Measurements from ENCODE around the gene CRYGC. TPM values are rescaled to one million over a fixed set of nuclear protein-coding genes. Genes with fewer than 3 reads are reported as not detected.
"Not testable (repeated sequence)": the region's sequence is repeated elsewhere in the genome, so short reads cannot be mapped to it uniquely, and the experiment has no call there.

Gene CRYGC
- total RNA-seq, 2 donors from 2014 or later: not detected

- Histone ChIP-seq H3K27ac (ENCODE audit: low read depth, low read length) (no peak overlapping the region), H3K4me3 (ENCODE audit: low read length) (no peak overlapping the region), H3K9ac (ENCODE audit: extremely low read depth, low read length, poor library complexity, severe bottlenecking) (no peak overlapping the region), H3K36me3 (ENCODE audit: control insufficient read depth, insufficient read depth, low read length) (no peaks in the 10 kb centered on the region), H3K27me3 (ENCODE audit: control insufficient read depth, insufficient read depth, low read length, poor library complexity, severe bottlenecking) (no peaks in the 10 kb centered on the region), H3K9me3 (ENCODE audit: control insufficient read depth, low read length) (no peaks in the 10 kb centered on the region), H3K4me1 (ENCODE audit: control insufficient read depth, insufficient read depth, low read length) (no peaks in the 10 kb centered on the region)
- 95% methylated on average over 8 to 12 of the region's 12 CpGs for WGBS, 2 experiments (ENCODE audit: insufficient coverage in 1 of 2, insufficient read length in 1 of 2)
- Mint-ChIP-seq H3K27ac (no peak overlapping the region), H3K36me3 (ENCODE audit: low read depth) (no peaks in the 10 kb centered on the region), H3K4me3 (no peak overlapping the region), H3K9me3 (no peaks in the 10 kb centered on the region), H3K27me3 (ENCODE audit: insufficient read depth) (no peaks in the 10 kb centered on the region), H3K4me1 (peaks cover 16% of the 10 kb centered on the region)
- DNase-seq: no peak
- TF ChIP-seq CTCF (conservative IDR thresholded peaks at IDR 0.05): no peak
These were observed 1.5 kb downstream of the CRYGC start for GRCh38 chr2:208128136-208128535.

- no peaks in the 10 kb centered on the region for H3K27me3 ChIP-seq (ENCODE audit: control insufficient read depth, insufficient read depth, low read length, poor library complexity, severe bottlenecking)
- Mint-ChIP-seq H3K27ac (no peak overlapping the region), H3K36me3 (ENCODE audit: low read depth) (no peaks in the 10 kb centered on the region), H3K9me3 (no peaks in the 10 kb centered on the region), H3K4me3 (no peak overlapping the region), H3K4me1 (peaks cover 13% of the 10 kb centered on the region), H3K27me3 (ENCODE audit: insufficient read depth) (no peaks in the 10 kb centered on the region)
- no peaks in the 10 kb centered on the region for H3K36me3 ChIP-seq (ENCODE audit: control insufficient read depth, insufficient read depth, low read length)
- H3K27ac ChIP-seq (ENCODE audit: low read depth, low read length): no peak overlapping the region
- no peaks in the 10 kb centered on the region for H3K4me1 ChIP-seq (ENCODE audit: control insufficient read depth, insufficient read depth, low read length)
- H3K4me3 ChIP-seq (ENCODE audit: low read length): no peak overlapping the region
- H3K9me3 ChIP-seq (ENCODE audit: control insufficient read depth, low read length): no peaks in the 10 kb centered on the region
- WGBS, 2 experiments (ENCODE audit: insufficient coverage in 1 of 2, insufficient read length in 1 of 2): 92 to 96% methylated on average over 2 to 4 of the region's 4 CpGs
- no peak for TF ChIP-seq CTCF (conservative IDR thresholded peaks at IDR 0.05)
- H3K9ac ChIP-seq (ENCODE audit: extremely low read depth, low read length, poor library complexity, severe bottlenecking): no peak overlapping the region
- DNase-seq: no peak
These were observed 2.5 kb downstream of the CRYGC start for GRCh38 chr2:208127090-208127489.

- DNase-seq: no peak
- Mint-ChIP-seq H3K4me3 (no peak overlapping the region), H3K36me3 (ENCODE audit: low read depth) (no peaks in the 10 kb centered on the region), H3K27ac (no peak overlapping the region), H3K9me3 (no peaks in the 10 kb centered on the region), H3K4me1 (peaks cover 7% of the 10 kb centered on the region), H3K27me3 (ENCODE audit: insufficient read depth) (no peaks in the 10 kb centered on the region)
- H3K27me3 ChIP-seq (ENCODE audit: control insufficient read depth, insufficient read depth, low read length, poor library complexity, severe bottlenecking): no peaks in the 10 kb centered on the region
- H3K9me3 ChIP-seq (ENCODE audit: control insufficient read depth, low read length): no peaks in the 10 kb centered on the region
- no peak for TF ChIP-seq CTCF (conservative IDR thresholded peaks at IDR 0.05)
- no peaks in the 10 kb centered on the region for H3K36me3 ChIP-seq (ENCODE audit: control insufficient read depth, insufficient read depth, low read length)
- H3K4me3 ChIP-seq (ENCODE audit: low read length): no peak overlapping the region
- H3K4me1 ChIP-seq (ENCODE audit: control insufficient read depth, insufficient read depth, low read length): no peaks in the 10 kb centered on the region
- 92 to 93% methylated on average over 4 of the region's 4 CpGs for WGBS, 2 experiments (ENCODE audit: insufficient coverage in 1 of 2, insufficient read length in 1 of 2)
- H3K27ac ChIP-seq (ENCODE audit: low read depth, low read length): no peak overlapping the region
- no peak overlapping the region for H3K9ac ChIP-seq (ENCODE audit: extremely low read depth, low read length, poor library complexity, severe bottlenecking)
These were observed 4.4 kb downstream of the CRYGC start for GRCh38 chr2:208125251-208125650.

GRCh38 chr2:208124013-208124715, 5.5 kb downstream of the CRYGC start, which contains the start of gene CRYGD:
Gene CRYGD (minus strand): TSS chr2:208124524. CDS start chr2:208124473, 51 bp downstream.
- H3K9ac ChIP-seq (ENCODE audit: extremely low read depth, low read length, poor library complexity, severe bottlenecking); H3K9me3 Mint-ChIP-seq; H3K4me3 ChIP-seq (ENCODE audit: low read length); H3K27me3 Mint-ChIP-seq (ENCODE audit: insufficient read depth); H3K27ac Mint-ChIP-seq; H3K4me1 ChIP-seq (ENCODE audit: control insufficient read depth, insufficient read depth, low read length); H3K9me3 ChIP-seq (ENCODE audit: control insufficient read depth, low read length); H3K27me3 ChIP-seq (ENCODE audit: control insufficient read depth, insufficient read depth, low read length, poor library complexity, severe bottlenecking); H3K36me3 ChIP-seq (ENCODE audit: control insufficient read depth, insufficient read depth, low read length); H3K4me1 Mint-ChIP-seq; H3K27ac ChIP-seq (ENCODE audit: low read depth, low read length); H3K36me3 Mint-ChIP-seq (ENCODE audit: low read depth): not testable (repeated sequence)
- DNase-seq: peak; percentile 82
- H3K4me3 Mint-ChIP-seq: peak within 1 kb of the TSS; percentile 50
- WGBS, 2 experiments (ENCODE audit: insufficient coverage in 1 of 2, insufficient read length in 1 of 2): 84 to 94% methylated on average over 25 to 46 of the region's 46 CpGs
